Esophagus (tissue), 2 donors: Measurements from ENCODE around the gene MARK3. TPM values are rescaled to one million over a fixed set of nuclear protein-coding genes. Genes with fewer than 3 reads are reported as not detected.

Experiments used
- H3K27ac ChIP-seq, 2 donors: one replicate each; pipeline ENCODE4 v1.5.1; 2013; ENCODE audit warnings: low read depth in 2 of 2, mild to moderate bottlenecking in 2 of 2, inconsistent platforms in 1 of 2, low read length in 1 of 2, moderate library complexity in 1 of 2
- H3K27me3 ChIP-seq, 2 donors: one replicate each; pipeline ENCODE4 v1.6.1; 2013; ENCODE audit warnings: low read length in 2 of 2, control low read depth in 1 of 2, mild to moderate bottlenecking in 1 of 2; ENCODE audit not compliant: insufficient read depth in 2 of 2, control insufficient read depth in 1 of 2
- H3K36me3 ChIP-seq, 2 donors: one replicate each; pipeline ENCODE4 v1.6.1; 2013; ENCODE audit warnings: low read length in 1 of 2; ENCODE audit not compliant: control insufficient read depth in 2 of 2, insufficient read depth in 2 of 2
- H3K4me1 ChIP-seq, 2 donors: one replicate each; pipeline ENCODE4 v1.6.1; 2013; ENCODE audit warnings: low read length in 1 of 2; ENCODE audit not compliant: control insufficient read depth in 2 of 2, insufficient read depth in 2 of 2
- H3K4me3 ChIP-seq, 2 donors: one replicate each; pipeline ENCODE4 v1.5.1; 2013; ENCODE audit warnings: low read length in 2 of 2, mild to moderate bottlenecking in 2 of 2, low read depth in 1 of 2, moderate library complexity in 1 of 2
- H3K9me3 ChIP-seq, 2 donors: one replicate each; pipeline ENCODE4 v1.6.1; 2013; ENCODE audit warnings: mild to moderate bottlenecking in 2 of 2, low read depth in 1 of 2, low read length in 1 of 2, moderate library complexity in 1 of 2; ENCODE audit not compliant: control insufficient read depth in 2 of 2, insufficient read depth in 1 of 2
- WGBS, 2 donors: extraction: QIAGEN DNeasy Blood & Tissue Kit; methylation state at CpG; one replicate each; pipeline ENCODE4 v1.1.7; 2013; 5-methylcytosine and 5-hydroxymethylcytosine counted together
- polyA plus RNA-seq, 2 donors: library from polyadenylated mRNA; stranded (reverse); fragments of 200-250 nt; gene quantifications; one replicate each; pipeline ENCODE4 v1.2.3, GENCODE V29; 2013
- donor health status: healthy with polysubstance abuse.
- donor health status: Bipolar disorder and iron deficiency.

Gene MARK3
- polyA plus RNA-seq, 2 donors = 45.5 to 65.4 TPM

DNA sequence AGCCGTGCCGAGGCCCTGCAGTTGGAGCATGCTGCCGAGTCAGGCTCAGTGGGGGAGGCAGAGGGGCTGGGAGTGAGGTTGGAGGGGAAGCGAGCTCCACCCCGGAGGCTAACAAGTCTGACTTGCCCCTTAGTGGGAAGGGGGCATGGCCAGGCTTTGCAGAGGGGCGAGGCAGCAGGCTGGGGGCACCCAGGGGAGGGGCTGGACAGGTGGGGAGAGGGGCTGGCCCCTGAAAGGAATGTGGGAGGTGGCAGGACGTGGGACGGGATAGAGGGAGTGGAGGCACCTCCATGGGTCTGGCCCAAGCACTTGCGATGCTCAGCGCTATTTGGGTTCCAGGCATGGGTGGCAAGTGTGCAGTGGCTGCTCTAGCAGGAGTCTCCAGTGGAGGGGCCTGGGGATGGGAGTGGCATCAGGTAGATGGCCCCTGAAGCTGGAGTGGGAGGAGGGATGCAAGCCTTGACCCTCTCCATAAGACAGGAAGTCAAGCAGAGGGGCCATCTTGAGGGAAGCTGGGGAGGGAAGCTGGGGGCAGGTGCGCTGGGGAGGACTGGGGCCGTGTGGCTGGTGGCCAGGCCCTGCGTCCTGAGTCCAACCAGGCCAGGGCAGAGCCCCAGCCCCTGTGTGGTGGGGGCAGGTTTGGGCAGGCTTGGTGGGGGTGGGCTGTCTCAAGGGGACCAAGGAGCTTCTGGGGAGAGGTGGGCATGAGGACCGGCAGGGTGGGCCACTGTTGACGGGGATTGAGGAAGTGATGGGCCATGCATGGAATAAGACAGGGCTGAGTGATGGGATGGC is 146.4 kb downstream of the MARK3 start:
- no peaks in the 10 kb centered on the region for H3K27me3 ChIP-seq
- no peak overlapping the region for H3K27ac ChIP-seq
- peaks cover 0 to 38% of the 10 kb centered on the region in 2 donors for H3K36me3 ChIP-seq
- H3K4me3 ChIP-seq = no peak overlapping the region
- no peaks in the 10 kb centered on the region for H3K9me3 ChIP-seq
- H3K4me1 ChIP-seq = peaks cover 20 to 26% of the 10 kb centered on the region in 2 donors
- 86 to 88% methylated on average over 15 of the region's 15 CpGs for WGBS, 2 donors

DNA sequence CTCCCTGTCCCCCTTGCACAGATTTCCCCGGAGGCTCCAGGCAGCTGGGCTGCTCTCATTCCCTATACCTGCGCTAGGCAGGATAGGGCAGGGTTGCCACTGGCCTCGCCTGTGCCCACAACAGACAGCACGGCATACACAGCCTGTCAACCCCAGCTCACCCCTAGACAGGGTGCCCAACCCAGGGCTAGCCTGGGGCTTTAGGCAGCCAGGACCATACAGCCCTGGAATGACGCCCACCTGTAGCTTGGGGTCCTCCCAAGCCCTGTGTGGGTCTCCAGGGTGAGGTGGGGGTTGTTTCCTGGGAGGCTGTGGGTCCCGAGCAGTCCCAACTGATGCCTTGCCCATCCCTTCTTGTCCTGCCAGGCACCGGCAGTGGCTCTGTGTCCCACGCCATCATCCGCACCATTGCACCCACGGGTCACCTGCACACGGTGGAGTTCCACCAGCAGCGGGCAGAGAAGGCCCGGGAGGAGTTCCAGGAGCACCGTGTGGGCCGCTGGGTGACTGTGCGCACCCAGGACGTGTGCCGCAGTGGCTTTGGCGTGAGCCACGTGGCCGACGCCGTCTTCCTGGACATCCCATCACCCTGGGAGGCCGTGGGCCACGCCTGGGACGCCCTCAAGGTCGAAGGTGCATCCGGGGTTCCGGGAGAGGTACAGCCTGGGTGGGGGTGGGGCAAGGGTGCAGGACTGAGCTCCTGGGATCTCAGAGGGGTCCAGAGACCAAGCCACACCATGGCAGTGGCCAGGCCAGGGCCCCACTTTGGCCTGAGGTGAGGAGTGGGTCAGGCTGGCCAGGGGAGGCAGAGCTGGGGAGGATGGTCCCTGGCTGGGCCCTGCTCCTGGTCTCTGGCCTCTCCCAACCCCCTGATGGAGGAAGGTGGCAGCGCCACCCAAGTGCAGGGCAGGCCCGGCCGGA is 147.3 kb downstream of the MARK3 start:
- peaks cover 0 to 40% of the 10 kb centered on the region in 2 donors for H3K36me3 ChIP-seq
- H3K4me1 ChIP-seq = peaks cover 20 to 25% of the 10 kb centered on the region in 2 donors
- H3K27ac ChIP-seq = peak overlapping the region; percentile 52 to 69
- H3K4me3 ChIP-seq = no peak overlapping the region
- H3K27me3 ChIP-seq = no peaks in the 10 kb centered on the region
- WGBS, 2 donors = 79 to 82% methylated on average over 32 of the region's 32 CpGs
- H3K9me3 ChIP-seq = no peaks in the 10 kb centered on the region

- H3K27me3 ChIP-seq = no peaks in the 10 kb centered on the region
- peak overlapping the region; percentile 52 to 77 for H3K27ac ChIP-seq
- peaks cover 14 to 18% of the 10 kb centered on the region in 2 donors for H3K4me1 ChIP-seq
- no peak overlapping the region for H3K4me3 ChIP-seq
- H3K9me3 ChIP-seq = no peaks in the 10 kb centered on the region
- peaks cover 0 to 40% of the 10 kb centered on the region in 2 donors for H3K36me3 ChIP-seq
- WGBS, 2 donors = 68 to 72% methylated on average over 21 to 23 of the region's 23 CpGs
Measured at GRCh38 chr14:103533137-103533998, 148.2 kb downstream of the MARK3 start.

- Histone ChIP-seq H3K27ac (peak overlapping the region; percentile 69 to 77), H3K4me3 (no peak overlapping the region), H3K9me3 (no peaks in the 10 kb centered on the region), H3K4me1 (peaks cover 14 to 18% of the 10 kb centered on the region in 2 donors), H3K27me3 (no peaks in the 10 kb centered on the region), H3K36me3 (peaks cover 0 to 40% of the 10 kb centered on the region in 2 donors)
- 75 to 77% methylated on average over 18 to 25 of the region's 25 CpGs for WGBS, 2 donors
Measured at GRCh38 chr14:103533999-103534575, 148.9 kb downstream of the MARK3 start.

GRCh38 chr14:103534576-103535061 is 149.4 kb downstream of the MARK3 start:
- Histone ChIP-seq H3K4me3 (no peak overlapping the region), H3K27ac (peak overlapping the region; percentile 69 to 77)

DNA sequence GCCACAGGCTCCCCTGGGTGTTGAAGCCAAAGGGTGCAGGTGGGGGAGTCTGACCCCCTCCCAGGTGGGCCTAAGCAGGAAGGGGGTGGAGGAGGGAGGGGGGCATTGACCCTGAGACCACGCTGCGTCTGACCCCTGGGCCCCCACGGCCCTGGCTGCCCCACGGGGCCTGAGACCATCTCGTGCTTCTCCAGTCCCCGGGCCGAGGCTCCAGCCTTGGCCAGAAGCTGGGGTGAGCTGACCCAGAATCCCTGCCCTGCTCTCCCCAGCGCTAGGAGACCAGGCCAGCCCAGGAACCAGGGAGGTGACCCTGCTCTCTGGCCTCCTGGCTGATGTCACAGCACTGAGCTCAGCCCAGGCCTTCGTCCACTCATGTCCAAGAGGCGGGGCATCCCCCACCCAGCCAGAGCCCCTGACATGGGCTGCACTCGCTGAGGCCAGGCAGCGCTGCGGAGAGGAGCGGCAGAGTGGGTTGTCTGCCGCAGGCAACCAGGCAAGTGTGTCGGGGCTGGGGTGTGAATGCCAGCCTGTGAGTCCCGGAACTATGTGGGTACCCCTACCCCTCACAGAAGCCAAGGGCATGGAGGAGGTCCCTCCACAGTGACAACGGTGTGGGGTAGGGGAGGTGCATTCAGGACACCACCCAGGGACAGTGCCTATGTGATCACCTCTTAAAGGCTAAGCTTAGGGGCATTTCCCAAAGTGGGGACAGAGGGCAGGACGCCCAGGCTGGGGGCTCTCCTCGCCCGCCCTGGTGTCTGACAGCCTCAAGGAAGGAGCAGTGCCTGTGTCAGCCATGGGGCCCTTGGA is 150.1 kb downstream of the MARK3 start:
- H3K36me3 ChIP-seq = peaks cover 0 to 40% of the 10 kb centered on the region in 2 donors

More at GRCh38 chr14:103534576-103535061, 149.4 kb downstream of the MARK3 start:
- WGBS, 2 donors = 76 to 85% methylated on average over 22 of the region's 22 CpGs
- H3K4me1 ChIP-seq = peaks cover 17 to 18% of the 10 kb centered on the region in 2 donors
- no peaks in the 10 kb centered on the region for H3K9me3 ChIP-seq
- no peaks in the 10 kb centered on the region for H3K27me3 ChIP-seq
- H3K36me3 ChIP-seq = peaks cover 0 to 40% of the 10 kb centered on the region in 2 donors

GRCh38 chr14:103535891-103536565 is 150.8 kb downstream of the MARK3 start:
- 80 to 89% methylated on average over 11 of the region's 11 CpGs for WGBS, 2 donors
- Histone ChIP-seq H3K4me1 (peaks cover 8 to 9% of the 10 kb centered on the region in 2 donors), H3K36me3 (peaks cover 0 to 40% of the 10 kb centered on the region in 2 donors), H3K9me3 (no peaks in the 10 kb centered on the region), H3K4me3 (no peak overlapping the region), H3K27me3 (no peaks in the 10 kb centered on the region), H3K27ac (peak overlapping the region in 1 of 2 donors; percentile 77)

More for the DNA sequence above, 150.1 kb downstream of the MARK3 start:
- peak overlapping the region; percentile 50 to 77 for H3K27ac ChIP-seq
- H3K9me3 ChIP-seq = no peaks in the 10 kb centered on the region
- no peak overlapping the region for H3K4me3 ChIP-seq
- no peaks in the 10 kb centered on the region for H3K27me3 ChIP-seq
- 80% methylated on average over 21 of the region's 21 CpGs for WGBS, 2 donors
- H3K4me1 ChIP-seq = peaks cover 11 to 12% of the 10 kb centered on the region in 2 donors

- no peak overlapping the region for H3K27ac ChIP-seq
- WGBS, 2 donors = 70 to 73% methylated on average over 9 of the region's 9 CpGs
- no peaks in the 10 kb centered on the region for H3K27me3 ChIP-seq
- peaks cover 14 to 15% of the 10 kb centered on the region in 2 donors for H3K4me1 ChIP-seq
- H3K4me3 ChIP-seq = no peak overlapping the region
- no peaks in the 10 kb centered on the region for H3K9me3 ChIP-seq
- H3K36me3 ChIP-seq = peaks cover 0 to 38% of the 10 kb centered on the region in 2 donors
Measured at GRCh38 chr14:103536693-103537092, 151.5 kb downstream of the MARK3 start.
